HG02885 (cell line): ENCODE results near the gene MAN1C1.
"Not testable (repeated sequence)": the region's sequence is repeated elsewhere in the genome, so short reads cannot be mapped to it uniquely, and the experiment has no call there.

ENCODE experiments used
- ATAC-seq: cut with Tn5 transposase; IDR thresholded peaks from one replicate; pipeline ENCODE4 v1.9.1; 2021; ENCODE audit warnings: mild to moderate bottlenecking; ENCODE audit not compliant: unreplicated experiment, poor library complexity

MAN1C1 gene

GRCh38 chr1:25651824-25652741 lies 35.5 kb downstream of the MAN1C1 start:
- no peak for ATAC-seq

GRCh38 chr1:25653558-25653957 lies 37.0 kb downstream of the MAN1C1 start:
- no peak for ATAC-seq

- no peak for ATAC-seq
Observed at GRCh38 chr1:25654109-25654660, 37.6 kb downstream of the MAN1C1 start.

- no peak for ATAC-seq
Observed at GRCh38 chr1:25657121-25657882, 40.7 kb downstream of the MAN1C1 start.

GRCh38 chr1:25657883-25658760 lies 41.5 kb downstream of the MAN1C1 start:
- no peak for ATAC-seq

GRCh38 chr1:25658791-25659431 lies 42.3 kb downstream of the MAN1C1 start:
- no peak for ATAC-seq

GRCh38 chr1:25661043-25661815 lies 44.6 kb downstream of the MAN1C1 start:
- no peak for ATAC-seq

GRCh38 chr1:25662061-25662460 lies 45.5 kb downstream of the MAN1C1 start:
- ATAC-seq = no peak

- ATAC-seq = not testable (repeated sequence)
Observed at GRCh38 chr1:25662959-25663358, 46.4 kb downstream of the MAN1C1 start.

GRCh38 chr1:25664357-25665199 lies 48.0 kb downstream of the MAN1C1 start:
- no peak for ATAC-seq

GRCh38 chr1:25666460-25666859 lies 49.9 kb downstream of the MAN1C1 start:
- ATAC-seq = no peak

GRCh38 chr1:25668931-25669573 lies 52.5 kb downstream of the MAN1C1 start:
- ATAC-seq = no peak

- no peak for ATAC-seq
Observed at GRCh38 chr1:25669781-25670567, 53.4 kb downstream of the MAN1C1 start.

- no peak for ATAC-seq
Observed at GRCh38 chr1:25671929-25672328, 55.3 kb downstream of the MAN1C1 start.

GRCh38 chr1:25672763-25673409 lies 56.3 kb downstream of the MAN1C1 start:
- ATAC-seq = no peak

- ATAC-seq = no peak
Observed at GRCh38 chr1:25673456-25673855, 56.9 kb downstream of the MAN1C1 start.
